ENCODE data around the gene BHLHA9. TPM values are rescaled to one million over a fixed set of nuclear protein-coding genes. Genes with fewer than 3 reads are reported as not detected.
"Not testable (repeated sequence)": the region's sequence is repeated elsewhere in the genome, so short reads cannot be mapped to it uniquely, and the experiment has no call there.

The BHLHA9 gene
- total RNA-seq, 4 donors from 2014 or later = not detected

DNA sequence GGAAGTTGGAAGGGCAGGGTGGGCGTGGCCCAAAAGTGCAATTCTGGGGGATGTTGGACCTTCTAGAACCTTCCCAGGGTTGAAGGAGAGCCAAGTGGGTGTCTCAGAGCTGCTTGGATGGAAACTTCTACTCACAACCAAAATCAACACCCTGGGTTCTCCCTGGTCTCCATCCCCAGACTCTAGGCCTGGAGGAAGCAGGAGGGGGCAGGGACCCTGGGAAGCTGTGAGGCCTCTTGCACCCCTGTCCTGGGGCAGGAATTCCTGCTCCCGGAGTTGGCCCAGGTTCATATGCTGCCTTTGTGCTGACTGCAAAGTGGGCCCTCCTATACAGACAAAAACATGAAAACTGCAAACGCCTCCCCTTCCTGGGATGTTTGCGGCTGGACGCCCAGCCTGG, 34.3 kb downstream of the BHLHA9 start:
- no peaks in the 10 kb centered on the region for H3K4me1 ChIP-seq
- no peak overlapping the region for H3K4me3 ChIP-seq
- intact Hi-C loops (cut with DNase I) = no loop called here
- H3K36me3 ChIP-seq = no peaks in the 10 kb centered on the region
- TF ChIP-seq, protein P1, sequence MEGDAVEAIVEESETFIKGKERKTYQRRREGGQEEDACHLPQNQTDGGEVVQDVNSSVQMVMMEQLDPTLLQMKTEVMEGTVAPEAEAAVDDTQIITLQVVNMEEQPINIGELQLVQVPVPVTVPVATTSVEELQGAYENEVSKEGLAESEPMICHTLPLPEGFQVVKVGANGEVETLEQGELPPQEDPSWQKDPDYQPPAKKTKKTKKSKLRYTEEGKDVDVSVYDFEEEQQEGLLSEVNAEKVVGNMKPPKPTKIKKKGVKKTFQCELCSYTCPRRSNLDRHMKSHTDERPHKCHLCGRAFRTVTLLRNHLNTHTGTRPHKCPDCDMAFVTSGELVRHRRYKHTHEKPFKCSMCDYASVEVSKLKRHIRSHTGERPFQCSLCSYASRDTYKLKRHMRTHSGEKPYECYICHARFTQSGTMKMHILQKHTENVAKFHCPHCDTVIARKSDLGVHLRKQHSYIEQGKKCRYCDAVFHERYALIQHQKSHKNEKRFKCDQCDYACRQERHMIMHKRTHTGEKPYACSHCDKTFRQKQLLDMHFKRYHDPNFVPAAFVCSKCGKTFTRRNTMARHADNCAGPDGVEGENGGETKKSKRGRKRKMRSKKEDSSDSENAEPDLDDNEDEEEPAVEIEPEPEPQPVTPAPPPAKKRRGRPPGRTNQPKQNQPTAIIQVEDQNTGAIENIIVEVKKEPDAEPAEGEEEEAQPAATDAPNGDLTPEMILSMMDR (IDR thresholded peaks at IDR 0.05) = no peak
- no peak for TF ChIP-seq POLR2A (IDR thresholded peaks at IDR 0.05)
- WGBS, 2 donors = 62 to 67% methylated on average over 1 of the region's 5 CpGs
- DNase-seq = no peak
- H3K9me3 ChIP-seq = no peaks in the 10 kb centered on the region
- H3K27me3 ChIP-seq = peaks cover 0 to 80% (median 0%) of the 10 kb centered on the region in 4 donors
- H3K27ac ChIP-seq = no peak overlapping the region

DNA sequence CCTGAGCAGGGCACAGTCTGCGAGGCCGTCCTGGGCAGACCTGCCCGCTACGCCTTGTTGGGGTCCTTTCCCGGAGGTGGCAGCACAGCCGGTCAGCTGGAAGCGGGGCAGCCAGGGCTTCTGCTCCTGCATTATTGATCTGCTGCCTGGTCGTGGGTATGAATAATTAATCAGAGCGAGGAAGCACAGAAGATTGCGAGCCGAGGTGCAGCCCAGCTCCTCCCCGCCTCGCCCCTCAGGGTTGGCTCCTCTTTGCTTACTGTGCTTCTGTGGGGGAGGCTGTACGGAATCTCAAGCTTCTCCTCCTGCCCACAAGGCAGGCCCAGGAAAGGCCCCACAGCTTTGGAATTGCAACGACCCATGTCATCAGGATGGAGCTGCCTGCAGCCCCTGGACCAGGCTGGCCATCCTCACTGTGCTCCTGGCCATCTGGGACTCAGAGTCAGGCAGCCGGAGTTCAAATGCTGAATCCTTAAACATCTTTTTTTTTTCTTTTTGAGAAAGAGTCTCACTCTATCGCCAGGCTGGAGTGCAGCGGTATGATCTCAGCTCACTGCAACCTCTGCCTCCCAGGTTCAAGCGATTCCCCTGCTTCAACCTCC, 34.8 kb downstream of the BHLHA9 start:
- Histone ChIP-seq H3K4me1 (no peaks in the 10 kb centered on the region), H3K36me3 (no peaks in the 10 kb centered on the region), H3K27ac (no peak overlapping the region), H3K27me3 (peaks cover 0 to 75% (median 0%) of the 10 kb centered on the region in 4 donors), H3K4me3 (no peak overlapping the region), H3K9me3 (no peaks in the 10 kb centered on the region)
- 79 to 93% methylated on average over 7 to 11 of the region's 19 CpGs for WGBS, 2 donors
- intact Hi-C loops (cut with DNase I) = no loop called here
- TF ChIP-seq, protein P1 (IDR thresholded peaks at IDR 0.05) = no peak
- TF ChIP-seq POLR2A (IDR thresholded peaks at IDR 0.05) = no peak
- DNase-seq = no peak

DNA sequence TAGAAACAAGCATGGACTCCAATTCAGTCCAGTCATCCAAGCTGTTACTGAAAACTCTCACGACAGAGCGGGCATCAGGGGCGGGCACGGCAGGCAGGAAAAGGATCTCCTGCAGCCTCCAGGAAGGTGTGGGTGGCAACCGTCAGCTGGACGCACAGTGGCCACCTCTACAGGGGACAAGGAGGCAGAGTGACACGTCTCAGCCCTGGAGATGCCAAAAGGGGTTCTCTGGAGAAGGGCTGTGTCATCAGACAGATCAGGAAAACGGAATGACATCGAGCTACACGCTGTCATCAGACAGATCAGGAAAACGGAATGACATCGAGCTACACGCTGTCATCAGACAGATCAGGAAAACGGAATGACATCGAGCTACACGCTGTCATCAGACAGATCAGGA, 37.6 kb downstream of the BHLHA9 start:
- H3K4me1 ChIP-seq; H3K4me3 ChIP-seq; H3K27ac ChIP-seq; H3K9me3 ChIP-seq; intact Hi-C loops (cut with DNase I); H3K36me3 ChIP-seq; DNase-seq: not testable (repeated sequence)
- WGBS, 2 donors = 72 to 73% methylated on average over 7 to 11 of the region's 16 CpGs
- H3K27me3 ChIP-seq = peaks cover 0 to 61% (median 0%) of the 10 kb centered on the region in 4 donors

DNA sequence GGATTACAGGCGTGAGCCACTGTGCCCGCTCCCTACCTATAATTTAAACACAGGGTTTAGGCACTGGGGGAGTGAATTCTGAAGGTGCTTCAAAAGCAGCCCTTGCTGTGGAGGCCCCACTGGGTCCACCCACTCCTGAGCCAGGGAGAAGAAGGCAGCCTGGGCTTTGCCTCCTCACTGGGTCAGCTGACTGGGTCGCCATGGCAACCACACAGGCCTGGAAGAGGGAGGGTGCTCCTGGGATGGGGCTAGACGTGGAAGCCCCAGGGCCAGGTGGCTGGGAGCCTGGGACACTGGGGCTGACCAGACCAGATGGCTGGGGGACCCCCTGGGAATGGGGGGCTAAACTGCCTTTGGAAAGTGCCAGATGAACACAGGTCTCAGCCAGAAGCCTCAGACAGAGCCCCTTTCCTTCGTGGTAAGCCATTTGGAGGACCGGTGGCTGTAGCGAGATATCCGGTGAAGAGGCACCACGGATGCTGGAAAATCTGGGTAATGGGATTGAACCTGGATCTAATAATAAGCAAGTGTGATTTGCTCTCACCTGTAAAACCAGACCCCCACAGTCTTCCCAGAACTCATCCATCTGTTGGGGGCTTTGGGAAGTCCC, 42.1 kb downstream of the BHLHA9 start:
- no peak for DNase-seq
- no peaks in the 10 kb centered on the region for H3K36me3 ChIP-seq
- H3K27ac ChIP-seq = no peak overlapping the region
- 81 to 87% methylated on average over 3 to 5 of the region's 9 CpGs for WGBS, 2 donors
- no peaks in the 10 kb centered on the region for H3K9me3 ChIP-seq
- intact Hi-C loops (cut with DNase I) = no loop called here
- TF ChIP-seq, protein P1 (IDR thresholded peaks at IDR 0.05) = no peak
- TF ChIP-seq POLR2A (IDR thresholded peaks at IDR 0.05) = no peak
- no peak overlapping the region for H3K4me3 ChIP-seq
- no peaks in the 10 kb centered on the region for H3K4me1 ChIP-seq
- H3K27me3 ChIP-seq = peaks cover 0 to 56% (median 0%) of the 10 kb centered on the region in 4 donors

DNA sequence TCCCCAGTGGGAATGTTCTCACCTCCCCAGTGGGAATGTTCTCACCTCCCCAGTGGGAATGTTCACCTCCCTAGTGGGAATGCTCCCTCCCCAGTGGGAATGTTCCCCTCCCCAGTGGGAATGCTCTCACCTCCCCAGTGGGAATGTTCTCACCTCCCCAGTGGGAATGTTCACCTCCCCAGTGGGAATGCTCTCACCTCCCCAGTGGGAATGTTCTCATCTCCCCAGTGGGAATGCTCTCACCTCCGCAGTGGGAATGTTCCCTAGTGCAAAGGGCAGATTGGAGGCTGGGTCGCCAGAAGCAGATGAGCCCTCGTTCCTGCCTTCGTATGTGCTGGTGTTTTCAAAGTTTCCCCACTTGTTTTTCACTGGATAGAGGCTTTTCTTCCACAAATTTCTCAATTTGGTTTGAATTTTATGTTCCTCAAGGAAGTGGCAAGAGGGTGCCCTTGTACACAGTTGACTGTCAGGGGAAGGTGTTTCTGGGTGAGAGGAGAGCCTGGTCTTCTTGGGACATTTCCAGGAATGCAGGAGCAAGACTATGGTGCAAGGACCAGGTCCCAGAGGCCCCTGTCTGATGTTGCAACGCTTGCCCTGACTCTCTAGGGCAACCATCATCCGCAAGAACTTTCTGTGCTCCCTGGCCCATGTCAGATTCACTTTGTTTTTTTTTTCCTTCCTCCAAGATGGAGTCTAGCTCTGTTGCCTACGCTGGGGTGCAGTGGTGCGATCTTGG, 43.2 kb downstream of the BHLHA9 start:
- Histone ChIP-seq H3K4me1 (no peaks in the 10 kb centered on the region), H3K27me3 (peaks cover 0 to 51% (median 0%) of the 10 kb centered on the region in 4 donors), H3K27ac (no peak overlapping the region), H3K4me3 (no peak overlapping the region), H3K9me3 (no peaks in the 10 kb centered on the region), H3K36me3 (no peaks in the 10 kb centered on the region)
- intact Hi-C loops (cut with DNase I) = no loop called here
- 76 to 82% methylated on average over 8 of the region's 8 CpGs for WGBS, 2 donors
- TF ChIP-seq, protein P1 (IDR thresholded peaks at IDR 0.05) = no peak
- no peak for TF ChIP-seq POLR2A (IDR thresholded peaks at IDR 0.05)
- DNase-seq = no peak
